Panc1 (cell line): ENCODE results near the gene GADL1. TPM values are rescaled to one million over a fixed set of nuclear protein-coding genes. Genes with fewer than 3 reads are reported as not detected.

Experiments
- ATAC-seq: fragments of 200-7000 bp; cut with Tn5 transposase; 2 replicates; pipeline ENCODE4 v1.9.1; 2020; ENCODE audit warnings: mild to moderate bottlenecking, moderate library complexity
- BruUV-seq: library from RNA; stranded (reverse); fragments of 400-500 nt; replicated peaks from 2 replicates; lab custom pipeline; 2021; lab: Mats Ljungman, UMichigan
- CTCF ChIA-PET: fragments of 300-600 bp; sonication (Branson Sonifier 250); formaldehyde crosslinking; loops from one replicate; lab custom pipeline; 2022; ENCODE audit warnings: antibody characterized with exemption; lab: Charles Lee
- POLR2A ChIA-PET: fragments of 300-600 bp; sonication (Branson Sonifier 250); formaldehyde crosslinking; loops from one replicate; lab custom pipeline; 2022; ENCODE audit warnings: antibody characterized with exemption; lab: Charles Lee
- DNase-seq: peaks from one replicate; pipeline ENCODE4 v3.0.0-alpha.2; 2010; ENCODE audit warnings: low read depth, low spot score
- H3K27ac ChIP-seq: 2 replicates; pipeline ENCODE4 v1.5.1; 2011; ENCODE audit warnings: mild to moderate bottlenecking, low read length, inconsistent platforms
- H3K27me3 ChIP-seq: fragments of 200-500 bp; sonication (Bioruptor generic); 2 replicates; pipeline ENCODE4 v1.6.0; 2014; ENCODE audit warnings: low read length, inconsistent platforms; ENCODE audit not compliant: control insufficient read depth, insufficient read depth
- H3K36me3 ChIP-seq: fragments of 200-500 bp; sonication (Bioruptor generic); 2 replicates; pipeline ENCODE4 v1.5.1; 2014; ENCODE audit warnings: inconsistent platforms, mild to moderate bottlenecking, low read length, moderate library complexity; ENCODE audit not compliant: control insufficient read depth, insufficient read depth
- H3K4me1 ChIP-seq: 2 replicates; pipeline ENCODE4 v1.5.1; 2011; ENCODE audit warnings: inconsistent platforms, mild to moderate bottlenecking, low read length, moderate library complexity; ENCODE audit not compliant: control insufficient read depth, insufficient read depth
- H3K4me3 ChIP-seq, 2 experiments: 2 replicates each; pipeline ENCODE4 v1.5.1; 2011 to 2012; ENCODE audit warnings: low read depth in 2 of 2, low read length in 2 of 2, mild to moderate bottlenecking in 2 of 2, inconsistent platforms in 1 of 2, moderate library complexity in 1 of 2
- H3K9me3 ChIP-seq: fragments of 200-500 bp; sonication (Bioruptor generic); 2 replicates; pipeline ENCODE4 v1.5.1; 2014; ENCODE audit warnings: low read depth, mild to moderate bottlenecking, inconsistent platforms, low read length, moderate library complexity; ENCODE audit not compliant: control insufficient read depth, insufficient read depth
- CTCF ChIP-seq: fragments of 450-650 bp; IDR thresholded peaks from 2 replicates; pipeline ENCODE4 v1.5.1; 2017; ENCODE audit warnings: mild to moderate bottlenecking
- POLR2AphosphoS5 ChIP-seq: IDR thresholded peaks from 2 replicates; pipeline ENCODE4 v1.6.1; 2012; ENCODE audit warnings: mild to moderate bottlenecking, low read depth, low read length, moderate library complexity
- REST ChIP-seq, 2 experiments: IDR thresholded peaks; 2 replicates each; pipeline ENCODE4 v1.6.1; 2011 to 2012; ENCODE audit warnings: low read depth in 2 of 2, control low read depth in 1 of 2, low read length in 1 of 2, mild to moderate bottlenecking in 1 of 2, moderate library complexity in 1 of 2; ENCODE audit not compliant: insufficient read depth in 1 of 2
- SIN3A ChIP-seq: IDR thresholded peaks from 2 replicates; pipeline ENCODE4 v1.6.1; 2012; ENCODE audit warnings: low read depth, mild to moderate bottlenecking, low read length, moderate library complexity, borderline replicate concordance; ENCODE audit not compliant: insufficient read depth
- TCF7L2 ChIP-seq: IDR thresholded peaks from 2 replicates; pipeline ENCODE4 v1.6.1; 2011; ENCODE audit warnings: mild to moderate bottlenecking, low read depth, low read length, inconsistent platforms
- in situ Hi-C: cut with HindIII; loops from 2 replicates; pipeline ENCODE4 v1.10.0; 2016; ENCODE audit warnings: low sequenced_read_pairs, low pct_unique_long_range_greater_than_20kb
- intact Hi-C: fragments of 100-400 bp; cut with micrococcal nuclease; formaldehyde crosslinking; loops from one replicate; pipeline ENCODE4 v1.10.0; 2022; ENCODE audit not compliant: unreplicated experiment
- total RNA-seq: library from RNA; stranded (reverse); gene quantifications from one replicate; pipeline ENCODE4 v1.2.1, GENCODE V29; 2021; ENCODE audit not compliant: unreplicated experiment

Gene GADL1
- total RNA-seq, 1 experiment from 2014 or later: not detected

GRCh38 chr3:30811151-30811795 is 83.2 kb downstream of the GADL1 start:
- no peaks in the 10 kb centered on the region for H3K4me1 ChIP-seq
- no peaks in the 10 kb centered on the region for H3K36me3 ChIP-seq
- TF ChIP-seq REST (IDR thresholded peaks at IDR 0.05; ENCODE audit: insufficient read depth in 1 of 2, low read depth in 2 of 2, low read length in 1 of 2): no peak
- no peak for TF ChIP-seq POLR2AphosphoS5
- TF ChIP-seq CTCF: no peak
- TF ChIP-seq SIN3A: no peak
- no peak for TF ChIP-seq TCF7L2
- ChIA-PET CTCF (no interaction called here), POLR2A (no interaction called here)
- H3K4me3 ChIP-seq: no peak overlapping the region
- DNase-seq (no peak), ATAC-seq (no peak)
- no peaks in the 10 kb centered on the region for H3K9me3 ChIP-seq
- BruUV-seq: no TSS peak
- H3K27ac ChIP-seq: no peak overlapping the region
- in situ Hi-C loops: no loop called here
- no peaks in the 10 kb centered on the region for H3K27me3 ChIP-seq
- intact Hi-C loops: no loop called here

GRCh38 chr3:30810625-30811024 is 83.8 kb downstream of the GADL1 start:
- BruUV-seq: no TSS peak
- H3K27ac ChIP-seq: no peak overlapping the region
- ChIA-PET CTCF (no interaction called here), POLR2A (no interaction called here)
- TF ChIP-seq SIN3A (no peak), CTCF (no peak), TCF7L2 (no peak)
- intact Hi-C loops: no loop called here
- H3K9me3 ChIP-seq: no peaks in the 10 kb centered on the region
- H3K4me3 ChIP-seq: no peak overlapping the region
- H3K27me3 ChIP-seq: no peaks in the 10 kb centered on the region
- DNase-seq (no peak), ATAC-seq (no peak)
- H3K4me1 ChIP-seq: no peaks in the 10 kb centered on the region
- no peaks in the 10 kb centered on the region for H3K36me3 ChIP-seq
- in situ Hi-C loops: no loop called here
